Activated naive CD8-positive, alpha-beta T cell treated with anti-CD3 and anti-CD28 coated beads, Interleukin-2, amount 10 ng/mL, durations not matched to agents 7 days and 5 days (primary cell): Measurements from ENCODE around the gene RBM15B. TPM values are rescaled to one million over a fixed set of nuclear protein-coding genes. Genes with fewer than 3 reads are reported as not detected.
A peak's percentile ranks its signal among the peaks of the same experiment; 100 is the strongest.

ENCODE experiments used
- ATAC-seq: fragments of 150-1000 bp; cut with Tn5 transposase; one replicate; pipeline ENCODE4 v1.10.0; 2021; ENCODE audit warnings: low read depth, moderate library complexity
- POLR2A ChIA-PET: fragments of 350-600 bp; sonication (Branson Sonifier 250); formaldehyde crosslinking; loops from one replicate; lab custom pipeline; 2021; ENCODE audit warnings: antibody characterized with exemption; lab: Charles Lee
- DNase-seq: peaks from one replicate; pipeline ENCODE4 v3.0.0; 2021
- H3K27ac Mint-ChIP-seq: one replicate; pipeline ENCODE4 v1.8.0; 2022; ENCODE audit warnings: mild to moderate bottlenecking, mixed read lengths
- H3K27me3 Mint-ChIP-seq: one replicate; pipeline ENCODE4 v1.8.0; 2022; ENCODE audit warnings: mild to moderate bottlenecking, moderate library complexity, mixed read lengths
- H3K36me3 Mint-ChIP-seq: one replicate; pipeline ENCODE4 v1.8.0; 2021; ENCODE audit warnings: mild to moderate bottlenecking, mixed read lengths
- H3K4me1 Mint-ChIP-seq: one replicate; pipeline ENCODE4 v1.8.0; 2021; ENCODE audit warnings: mixed read lengths
- H3K4me3 Mint-ChIP-seq: one replicate; pipeline ENCODE4 v1.8.0; 2022; ENCODE audit warnings: mild to moderate bottlenecking, moderate library complexity, mixed read lengths
- H3K9me3 Mint-ChIP-seq: one replicate; pipeline ENCODE4 v1.8.0; 2021; ENCODE audit warnings: mixed read lengths
- total RNA-seq, 2 experiments: library from RNA; stranded (reverse); gene quantifications; one replicate each; pipeline ENCODE4 v1.2.3, GENCODE V29; 2021

RBM15B gene
- total RNA-seq, 2 experiments from 2014 or later, result 30.5 to 32.6 TPM

DNA sequence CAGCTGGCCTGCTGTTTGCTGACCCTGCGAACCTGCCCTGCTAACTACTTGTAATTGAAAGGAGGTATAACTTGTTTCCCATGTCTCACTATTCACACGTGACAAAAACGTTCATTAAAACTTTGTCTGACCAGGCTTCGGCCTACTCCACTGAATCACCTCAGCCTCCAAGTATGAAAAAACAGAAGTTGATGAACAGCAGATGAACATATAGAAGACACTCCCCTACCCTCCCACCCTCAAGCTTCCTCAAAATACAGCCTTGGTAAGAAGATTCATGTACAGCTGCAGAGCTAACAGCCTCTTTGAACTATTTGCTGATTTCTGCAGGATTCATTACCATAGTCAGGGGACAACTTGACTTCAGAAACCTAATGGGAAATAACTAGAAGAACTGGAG is 10.7 kb downstream of the RBM15B start:
- H3K4me1 Mint-ChIP-seq, result peaks cover 4% of the 10 kb centered on the region
- POLR2A ChIA-PET, result no interaction called here
- H3K27ac Mint-ChIP-seq, result no peak overlapping the region
- H3K36me3 Mint-ChIP-seq, result peaks cover 15% of the 10 kb centered on the region
- no peak overlapping the region for H3K4me3 Mint-ChIP-seq
- no peaks in the 10 kb centered on the region for H3K9me3 Mint-ChIP-seq
- ATAC-seq (no peak), DNase-seq (no peak)
- no peaks in the 10 kb centered on the region for H3K27me3 Mint-ChIP-seq

DNA sequence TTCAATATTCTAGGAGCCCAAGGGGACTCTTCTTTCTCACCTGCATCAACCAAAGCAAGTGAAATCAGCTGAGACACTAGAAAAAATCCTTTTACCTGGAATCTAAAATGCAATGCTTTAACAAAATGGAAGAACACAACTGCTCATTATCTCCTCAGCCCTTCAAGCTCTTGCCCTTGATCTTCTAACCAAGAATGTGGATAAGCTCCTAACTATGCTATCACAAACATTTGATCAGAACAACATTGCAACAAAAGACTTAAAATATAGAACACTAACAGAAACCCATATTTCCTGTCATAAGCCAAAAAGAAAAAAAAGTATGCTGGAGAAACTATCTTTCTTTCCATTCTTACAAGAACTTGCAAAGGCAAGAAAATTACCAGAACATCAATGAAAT is 12.6 kb downstream of the RBM15B start:
- Mint-ChIP-seq H3K4me3 (no peak overlapping the region), H3K4me1 (peaks cover 4% of the 10 kb centered on the region), H3K36me3 (peaks cover 14% of the 10 kb centered on the region), H3K27me3 (no peaks in the 10 kb centered on the region), H3K9me3 (no peaks in the 10 kb centered on the region), H3K27ac (peak overlapping the region; percentile 76)
- POLR2A ChIA-PET, result no interaction called here
- ATAC-seq (no peak), DNase-seq (no peak)

DNA sequence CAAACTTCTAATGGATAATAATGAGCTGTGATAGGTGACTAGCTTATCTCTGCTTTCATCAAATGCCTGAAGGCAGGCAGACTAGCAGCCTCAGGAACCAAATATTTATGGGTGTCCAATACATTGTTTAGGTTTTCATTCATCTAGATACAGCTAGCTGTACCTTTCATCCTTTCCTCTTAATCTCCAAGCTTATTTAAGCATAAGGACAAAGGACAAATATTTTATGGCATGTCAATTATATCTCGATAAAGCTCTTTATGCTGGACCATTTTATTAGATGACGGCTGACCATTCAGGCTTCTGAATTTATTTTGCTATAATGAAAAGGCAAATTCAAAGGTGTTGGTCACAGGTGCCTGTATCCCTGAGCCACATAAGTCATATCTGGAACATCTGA is 16.9 kb downstream of the RBM15B start:
- Mint-ChIP-seq H3K36me3 (peaks cover 10% of the 10 kb centered on the region), H3K9me3 (no peaks in the 10 kb centered on the region), H3K4me3 (no peak overlapping the region), H3K27ac (no peak overlapping the region), H3K4me1 (peaks cover 4% of the 10 kb centered on the region), H3K27me3 (no peaks in the 10 kb centered on the region)
- DNase-seq (no peak), ATAC-seq (no peak)
- POLR2A ChIA-PET, result no interaction called here

DNA sequence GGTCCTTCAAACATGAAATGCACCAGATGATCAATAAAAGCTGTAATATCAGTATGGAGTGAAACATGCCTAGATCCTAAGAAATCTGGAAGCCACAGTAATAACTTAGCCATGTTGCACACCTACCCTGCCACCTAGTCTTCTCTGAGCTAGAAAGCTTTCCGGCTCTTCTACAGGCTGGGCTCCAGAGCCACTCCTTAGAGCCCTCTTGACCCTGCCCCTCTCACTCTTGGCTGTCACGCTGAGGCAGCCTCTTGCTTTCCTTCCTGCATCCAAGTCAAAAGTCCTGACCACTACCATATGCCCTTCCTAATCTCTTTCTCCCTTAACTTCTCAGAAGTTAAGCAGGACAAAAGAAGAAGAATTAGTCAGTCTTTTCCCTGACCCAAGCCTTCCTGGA is 17.7 kb downstream of the RBM15B start:
- DNase-seq (no peak), ATAC-seq (no peak)
- Mint-ChIP-seq H3K4me3 (no peak overlapping the region), H3K27me3 (no peaks in the 10 kb centered on the region), H3K27ac (no peak overlapping the region), H3K36me3 (peaks cover 12% of the 10 kb centered on the region), H3K9me3 (no peaks in the 10 kb centered on the region), H3K4me1 (peaks cover 2% of the 10 kb centered on the region)
- POLR2A ChIA-PET, result no interaction called here

DNA sequence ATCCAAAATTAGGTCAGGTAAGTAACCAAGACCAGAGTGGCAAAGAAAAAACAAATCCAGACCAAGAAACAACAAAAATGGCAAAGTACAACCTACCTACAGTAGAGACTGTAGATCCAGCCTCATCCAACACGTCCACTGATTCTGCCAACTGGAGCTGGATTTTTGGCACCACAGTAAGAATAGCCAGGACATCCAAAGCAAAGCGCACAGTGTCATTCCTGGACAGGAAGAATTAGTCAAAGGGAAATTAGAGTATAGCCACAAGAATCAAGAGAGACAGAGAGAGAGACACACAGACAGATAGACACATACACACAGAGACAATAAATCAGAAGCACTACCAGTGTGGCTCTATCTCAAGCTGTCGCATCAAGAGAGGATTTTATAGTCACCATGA is 31.1 kb downstream of the RBM15B start:
- H3K27ac Mint-ChIP-seq, result peak overlapping the region; percentile 37
- no peak for ATAC-seq
- no peaks in the 10 kb centered on the region for H3K9me3 Mint-ChIP-seq
- peaks cover 10% of the 10 kb centered on the region for H3K36me3 Mint-ChIP-seq
- no peaks in the 10 kb centered on the region for H3K27me3 Mint-ChIP-seq
- no peak overlapping the region for H3K4me3 Mint-ChIP-seq
- no peak for DNase-seq
- H3K4me1 Mint-ChIP-seq, result peaks cover 4% of the 10 kb centered on the region
- POLR2A ChIA-PET, result no interaction called here

DNA sequence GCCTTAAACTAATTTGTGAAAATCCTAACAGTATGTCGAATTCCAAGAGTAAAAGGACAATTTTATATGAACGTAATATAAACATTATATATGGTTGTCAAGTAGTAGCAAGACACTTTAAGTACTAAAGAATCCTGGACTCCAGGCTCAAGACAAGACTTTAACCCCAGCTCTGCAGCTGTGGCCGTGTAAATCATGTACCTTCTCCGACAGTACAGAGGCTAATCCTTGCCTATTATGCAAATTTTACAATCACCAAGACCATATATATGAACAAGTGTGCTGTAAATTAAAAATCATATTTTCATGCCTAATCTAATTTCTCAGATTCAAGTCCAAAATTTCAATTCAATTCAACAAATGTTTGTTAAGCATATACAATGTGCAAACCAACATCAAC is 35.8 kb downstream of the RBM15B start:
- ATAC-seq, result no peak
- Mint-ChIP-seq H3K9me3 (no peaks in the 10 kb centered on the region), H3K4me1 (peaks cover 4% of the 10 kb centered on the region), H3K4me3 (no peak overlapping the region), H3K27me3 (no peaks in the 10 kb centered on the region), H3K27ac (no peak overlapping the region), H3K36me3 (peaks cover 19% of the 10 kb centered on the region)
- POLR2A ChIA-PET, result no interaction called here
- DNase-seq, result no peak

DNA sequence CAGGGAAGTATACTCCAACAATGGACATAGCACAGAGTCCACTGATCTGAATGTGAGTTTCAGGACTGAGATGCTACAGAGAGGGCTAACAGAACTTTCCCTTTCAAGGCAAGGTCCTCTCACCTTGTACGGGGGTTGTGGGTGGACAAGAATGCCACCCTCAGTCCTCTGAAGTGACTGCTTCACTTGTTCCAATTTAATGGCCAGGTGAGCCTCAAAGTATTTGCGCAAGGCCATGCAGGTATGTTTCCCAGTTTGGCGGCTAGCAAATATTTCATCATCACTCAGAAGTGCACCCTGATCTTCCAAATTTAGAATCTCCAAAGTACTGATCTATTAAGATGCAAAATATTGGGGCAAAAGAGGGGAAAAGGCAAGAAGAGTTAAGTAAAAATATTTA is 38.1 kb downstream of the RBM15B start:
- Mint-ChIP-seq H3K36me3 (peaks cover 20% of the 10 kb centered on the region), H3K4me3 (no peak overlapping the region), H3K4me1 (no peaks in the 10 kb centered on the region), H3K27ac (peak overlapping the region; percentile 34), H3K27me3 (no peaks in the 10 kb centered on the region), H3K9me3 (no peaks in the 10 kb centered on the region)
- no peak for ATAC-seq
- POLR2A ChIA-PET, result no interaction called here
- no peak for DNase-seq

DNA sequence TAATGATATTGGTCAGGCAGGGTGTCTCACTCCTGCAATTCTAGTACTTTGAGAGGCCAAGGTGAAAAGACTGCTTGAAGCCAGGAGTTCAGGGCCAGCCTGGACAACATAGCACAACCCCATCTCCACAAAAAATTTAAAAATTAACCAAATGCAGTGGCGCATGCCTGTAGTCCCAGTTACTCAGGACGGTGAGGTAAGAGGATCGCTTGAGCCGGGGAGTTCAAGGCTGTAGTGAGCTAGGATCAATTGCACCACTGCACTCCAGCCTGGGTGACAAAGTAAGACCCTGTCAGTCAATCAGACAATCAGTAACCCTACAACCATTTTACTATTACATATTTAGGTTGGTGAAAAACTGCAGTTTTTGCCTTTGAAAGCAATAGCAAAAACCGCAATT is 43.0 kb downstream of the RBM15B start:
- no peaks in the 10 kb centered on the region for H3K27me3 Mint-ChIP-seq
- H3K36me3 Mint-ChIP-seq, result peaks cover 9% of the 10 kb centered on the region
- ATAC-seq (no peak), DNase-seq (no peak)
- POLR2A ChIA-PET, result interaction anchor here (0.8 kb wide), 1 partner anchor 66 kb away, joined by 7 read pairs; the partner anchor contains the start of gene DCAF1
- no peaks in the 10 kb centered on the region for H3K4me1 Mint-ChIP-seq
- no peak overlapping the region for H3K4me3 Mint-ChIP-seq
- no peaks in the 10 kb centered on the region for H3K9me3 Mint-ChIP-seq
- no peak overlapping the region for H3K27ac Mint-ChIP-seq

DNA sequence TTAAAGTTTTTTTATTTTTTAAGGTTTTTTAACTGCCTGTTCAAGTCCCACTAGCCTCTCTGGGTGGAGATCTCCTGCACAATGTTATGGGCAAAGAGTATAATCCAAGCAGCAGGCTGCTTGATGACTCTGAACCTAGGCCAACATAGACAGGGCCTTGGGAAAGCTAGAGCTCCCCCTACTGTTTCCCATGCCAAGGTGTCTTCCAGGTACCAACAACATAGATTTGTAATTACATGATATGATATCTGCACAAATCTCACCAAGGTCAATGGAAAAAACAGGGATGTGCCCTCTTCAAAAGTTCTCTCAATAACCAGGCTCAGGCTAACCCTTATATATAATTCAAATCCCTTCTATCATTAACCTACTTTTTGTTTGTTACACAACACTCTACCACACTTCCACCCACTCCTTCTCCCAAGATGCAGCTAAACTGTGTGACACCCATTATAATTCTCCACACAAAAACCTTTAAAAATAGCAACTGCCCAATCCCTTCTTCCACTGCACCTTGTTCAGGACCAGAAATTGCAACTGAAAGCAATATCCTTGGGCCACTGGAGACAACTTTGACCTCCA is 43.8 kb downstream of the RBM15B start:
- Mint-ChIP-seq H3K4me1 (no peaks in the 10 kb centered on the region), H3K27ac (peak overlapping the region; percentile 46), H3K36me3 (peaks cover 8% of the 10 kb centered on the region), H3K27me3 (no peaks in the 10 kb centered on the region), H3K9me3 (no peaks in the 10 kb centered on the region), H3K4me3 (no peak overlapping the region)
- ATAC-seq, result peak; percentile 96
- POLR2A ChIA-PET, result no interaction called here
- no peak for DNase-seq

DNA sequence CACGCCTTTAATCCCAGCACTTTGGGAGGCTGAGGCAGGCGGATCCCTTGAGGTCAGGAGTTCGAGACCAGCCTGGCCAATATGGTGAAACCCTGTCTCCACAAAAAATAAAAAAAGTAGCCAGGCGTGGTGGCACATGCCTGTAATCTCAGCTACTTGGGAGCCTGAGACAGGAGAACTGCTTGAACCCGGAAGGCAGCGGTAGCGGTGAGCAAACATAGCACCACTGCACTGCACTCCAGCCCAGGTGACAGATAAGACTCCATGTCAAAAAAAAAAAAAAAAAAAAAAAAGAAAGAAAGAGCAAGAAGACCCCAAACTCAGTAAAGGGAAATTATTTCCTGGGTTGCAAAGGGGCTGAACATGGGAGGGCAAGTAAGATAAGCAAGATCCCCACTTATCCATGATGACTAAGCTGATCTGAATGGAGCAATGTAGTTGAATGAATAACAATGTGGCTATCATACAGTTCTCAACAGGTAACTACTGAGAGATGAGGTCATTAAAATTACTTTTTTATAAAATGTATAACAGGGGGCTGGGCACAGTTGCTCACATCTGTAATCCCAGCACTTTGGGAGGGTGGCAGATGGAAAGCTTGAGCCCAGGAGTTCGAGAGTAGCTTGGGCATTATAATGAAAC is 46.0 kb downstream of the RBM15B start:
- ATAC-seq (no peak), DNase-seq (no peak)
- Mint-ChIP-seq H3K4me3 (no peak overlapping the region), H3K36me3 (peaks cover 17% of the 10 kb centered on the region), H3K9me3 (no peaks in the 10 kb centered on the region), H3K27ac (no peak overlapping the region), H3K4me1 (peaks cover 7% of the 10 kb centered on the region), H3K27me3 (no peaks in the 10 kb centered on the region)
- POLR2A ChIA-PET, result no interaction called here

DNA sequence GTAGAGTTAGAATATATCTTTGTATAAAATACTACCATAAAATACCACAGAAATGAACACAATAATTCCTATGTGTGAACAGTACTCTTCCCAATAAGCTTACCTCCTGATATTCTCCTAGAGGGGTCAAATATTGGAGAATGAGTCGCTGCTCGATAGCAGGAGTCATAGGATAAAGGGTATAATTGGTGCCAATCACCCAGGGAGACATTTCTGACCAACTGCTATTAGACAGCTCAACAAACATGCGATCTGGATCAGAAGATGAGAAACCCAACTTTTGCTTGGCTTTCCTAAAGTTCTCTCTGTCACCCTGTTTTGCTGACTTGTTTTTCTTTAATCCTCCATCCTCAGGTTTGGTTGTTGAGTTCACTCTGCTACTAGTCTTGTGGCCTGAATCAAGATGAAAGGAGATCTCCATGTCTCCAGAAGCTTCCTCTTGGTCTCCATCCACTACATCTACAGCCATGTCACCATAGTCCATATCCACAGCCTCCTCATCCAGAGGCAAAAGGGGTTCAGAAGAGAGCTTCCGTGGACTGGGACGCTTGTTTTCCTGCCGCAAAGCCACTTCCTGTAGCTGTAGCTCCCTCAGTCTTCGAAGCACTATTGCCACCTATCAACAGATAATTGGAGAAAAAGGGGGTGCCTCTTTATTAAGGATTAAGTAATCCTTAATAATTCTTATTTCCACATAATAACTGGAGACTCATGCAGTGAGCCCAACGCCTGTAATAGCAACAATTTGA is 50.4 kb downstream of the RBM15B start:
- ATAC-seq (peak; percentile 54), DNase-seq (no peak)
- POLR2A ChIA-PET, result interaction anchor here (1.3 kb wide), 1 partner anchor 58 kb away, joined by 4 read pairs; the partner anchor contains the start of gene DCAF1
- H3K9me3 Mint-ChIP-seq, result no peaks in the 10 kb centered on the region
- peaks cover 14% of the 10 kb centered on the region for H3K4me1 Mint-ChIP-seq
- no peak overlapping the region for H3K4me3 Mint-ChIP-seq
- H3K27ac Mint-ChIP-seq, result peak overlapping the region; percentile 9
- no peaks in the 10 kb centered on the region for H3K27me3 Mint-ChIP-seq
- H3K36me3 Mint-ChIP-seq, result peaks cover 15% of the 10 kb centered on the region

DNA sequence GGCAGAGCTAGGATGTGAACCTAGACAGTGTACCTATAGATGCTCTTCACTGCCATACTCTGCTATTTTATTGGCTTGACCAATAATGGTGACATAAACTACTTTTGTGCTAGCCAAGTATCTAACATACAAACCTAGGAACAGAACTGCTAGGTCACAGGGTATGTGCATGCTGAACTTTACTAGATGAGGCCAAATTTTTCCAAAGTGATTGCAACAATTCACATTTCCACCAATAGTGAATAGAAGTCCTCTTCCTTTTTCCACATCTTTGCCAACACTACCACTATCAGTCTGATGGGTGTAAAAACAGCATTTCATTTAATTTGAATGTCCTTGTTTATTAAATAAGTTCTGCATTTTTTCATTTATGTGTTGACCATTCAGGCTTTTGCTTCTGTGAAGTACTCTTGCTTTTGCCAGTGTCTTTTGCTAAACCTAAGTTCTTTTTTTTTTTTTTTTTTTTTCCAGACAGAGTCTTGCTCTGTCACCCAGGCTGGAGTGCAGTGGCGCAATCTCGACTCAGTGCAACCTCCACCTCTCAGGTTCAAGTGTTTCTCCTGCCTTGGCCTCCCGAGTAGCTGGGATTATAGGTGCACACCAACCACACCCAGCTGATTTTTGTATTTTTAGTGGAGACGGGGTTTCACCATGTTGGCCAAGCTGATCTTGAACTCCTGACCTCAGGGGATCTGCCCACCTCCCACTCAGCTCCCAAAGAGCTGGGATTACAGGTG is 54.6 kb downstream of the RBM15B start:
- H3K9me3 Mint-ChIP-seq, result no peaks in the 10 kb centered on the region
- peaks cover 22% of the 10 kb centered on the region for H3K4me1 Mint-ChIP-seq
- ATAC-seq (no peak), DNase-seq (no peak)
- no peak overlapping the region for H3K27ac Mint-ChIP-seq
- POLR2A ChIA-PET, result no interaction called here
- no peak overlapping the region for H3K4me3 Mint-ChIP-seq
- no peaks in the 10 kb centered on the region for H3K27me3 Mint-ChIP-seq
- H3K36me3 Mint-ChIP-seq, result peaks cover 37% of the 10 kb centered on the region
